ENCODE results near the gene LIN28B. TPM values are rescaled to one million over a fixed set of nuclear protein-coding genes. Genes with fewer than 3 reads are reported as not detected.

Gene LIN28B
- total and polyA plus RNA-seq, 4 donors = 2.8 TPM; not detected in 3

DNA sequence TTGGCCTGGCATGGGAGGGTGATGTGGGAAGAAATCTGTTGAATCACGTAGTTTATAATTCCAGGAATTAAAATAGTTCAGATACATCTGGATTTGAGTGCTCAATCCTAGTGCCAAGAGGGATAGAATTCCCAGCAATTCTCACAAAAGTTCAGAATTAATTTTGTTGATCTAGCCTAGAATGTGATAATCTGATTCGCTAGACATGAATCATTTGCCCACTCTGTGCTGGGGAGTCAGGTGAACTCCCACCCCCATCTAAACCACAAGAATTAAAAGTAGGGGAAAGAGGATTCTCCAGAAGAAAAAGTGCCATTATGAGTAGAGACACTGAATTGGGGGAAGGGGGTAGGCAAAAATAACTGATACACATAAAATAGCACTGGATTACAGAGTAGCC, 85.0 kb downstream of the LIN28B start:
- H3K9ac ChIP-seq (ENCODE audit: low read depth in 1 of 2, low read length in 2 of 2) = no peak overlapping the region
- H3K36me3 ChIP-seq (ENCODE audit: control insufficient read depth in 4 of 4, insufficient read depth in 3 of 4, low read depth in 1 of 4, low read length in 3 of 4) = no peaks in the 10 kb centered on the region
- DNase-seq (ENCODE audit: low spot score) = no peak
- TF ChIP-seq EGR1 (IDR thresholded peaks at IDR 0.05; ENCODE audit: low read depth in 2 of 2) (no peak), HNF4G (IDR thresholded peaks at IDR 0.05) (no peak), YY1 (IDR thresholded peaks at IDR 0.05) (no peak), NR2F2 (IDR thresholded peaks at IDR 0.05) (no peak), JUND (IDR thresholded peaks at IDR 0.05) (no peak), SP1 (IDR thresholded peaks at IDR 0.05) (no peak), HNF4A (conservative IDR thresholded peaks at IDR 0.05) (no peak), FOXA2 (IDR thresholded peaks at IDR 0.05) (no peak), FOXA1 (IDR thresholded peaks at IDR 0.05) (no peak), RAD21 (IDR thresholded peaks at IDR 0.05) (no peak), GABPA (IDR thresholded peaks at IDR 0.05 in 1 of 2, conservative IDR thresholded peaks at IDR 0.05 in 1 of 2) (no peak), RXRA (IDR thresholded peaks at IDR 0.05) (no peak), MAX (IDR thresholded peaks at IDR 0.05) (no peak)
- TF ChIP-seq, protein P1, sequence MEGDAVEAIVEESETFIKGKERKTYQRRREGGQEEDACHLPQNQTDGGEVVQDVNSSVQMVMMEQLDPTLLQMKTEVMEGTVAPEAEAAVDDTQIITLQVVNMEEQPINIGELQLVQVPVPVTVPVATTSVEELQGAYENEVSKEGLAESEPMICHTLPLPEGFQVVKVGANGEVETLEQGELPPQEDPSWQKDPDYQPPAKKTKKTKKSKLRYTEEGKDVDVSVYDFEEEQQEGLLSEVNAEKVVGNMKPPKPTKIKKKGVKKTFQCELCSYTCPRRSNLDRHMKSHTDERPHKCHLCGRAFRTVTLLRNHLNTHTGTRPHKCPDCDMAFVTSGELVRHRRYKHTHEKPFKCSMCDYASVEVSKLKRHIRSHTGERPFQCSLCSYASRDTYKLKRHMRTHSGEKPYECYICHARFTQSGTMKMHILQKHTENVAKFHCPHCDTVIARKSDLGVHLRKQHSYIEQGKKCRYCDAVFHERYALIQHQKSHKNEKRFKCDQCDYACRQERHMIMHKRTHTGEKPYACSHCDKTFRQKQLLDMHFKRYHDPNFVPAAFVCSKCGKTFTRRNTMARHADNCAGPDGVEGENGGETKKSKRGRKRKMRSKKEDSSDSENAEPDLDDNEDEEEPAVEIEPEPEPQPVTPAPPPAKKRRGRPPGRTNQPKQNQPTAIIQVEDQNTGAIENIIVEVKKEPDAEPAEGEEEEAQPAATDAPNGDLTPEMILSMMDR (IDR thresholded peaks at IDR 0.05; ENCODE audit: low read depth, low read length, missing input control) = no peak
- 83% methylated on average over 2 of the region's 2 CpGs for WGBS
- no peak overlapping the region for H3K27ac ChIP-seq (ENCODE audit: low read depth in 1 of 2, low read length in 2 of 2)
- peaks cover 0 to 2% (median 0%) of the 10 kb centered on the region in 4 donors for H3K27me3 ChIP-seq (ENCODE audit: control insufficient read depth in 4 of 4, insufficient read depth in 4 of 4, low read length in 3 of 4)
- no peaks in the 10 kb centered on the region for H3K4me1 ChIP-seq (ENCODE audit: control insufficient read depth in 4 of 4, insufficient read depth in 4 of 4, low read length in 3 of 4)
- H3K4me3 ChIP-seq (ENCODE audit: low read depth in 1 of 3, low read length in 3 of 3) = no peak overlapping the region
- H3K9me3 ChIP-seq (ENCODE audit: control insufficient read depth in 4 of 4, low read length in 3 of 4) = no peaks in the 10 kb centered on the region

- TF ChIP-seq FOXA1 (IDR thresholded peaks at IDR 0.05) (no peak), MAX (IDR thresholded peaks at IDR 0.05) (no peak), RAD21 (IDR thresholded peaks at IDR 0.05) (no peak), NR2F2 (IDR thresholded peaks at IDR 0.05) (no peak), HNF4G (IDR thresholded peaks at IDR 0.05) (no peak), TAF1 (conservative IDR thresholded peaks at IDR 0.05) (no peak), FOXA2 (IDR thresholded peaks at IDR 0.05) (no peak), EGR1 (IDR thresholded peaks at IDR 0.05; ENCODE audit: low read depth in 2 of 2) (no peak), YY1 (IDR thresholded peaks at IDR 0.05) (no peak), SP1 (IDR thresholded peaks at IDR 0.05) (no peak), JUND (IDR thresholded peaks at IDR 0.05) (no peak), RXRA (IDR thresholded peaks at IDR 0.05) (no peak), REST (IDR thresholded peaks at IDR 0.05) (no peak), HNF4A (conservative IDR thresholded peaks at IDR 0.05) (no peak), GABPA (IDR thresholded peaks at IDR 0.05 in 1 of 2, conservative IDR thresholded peaks at IDR 0.05 in 1 of 2) (no peak), ZBTB33 (IDR thresholded peaks at IDR 0.05) (no peak)
- TF ChIP-seq, protein P2, sequence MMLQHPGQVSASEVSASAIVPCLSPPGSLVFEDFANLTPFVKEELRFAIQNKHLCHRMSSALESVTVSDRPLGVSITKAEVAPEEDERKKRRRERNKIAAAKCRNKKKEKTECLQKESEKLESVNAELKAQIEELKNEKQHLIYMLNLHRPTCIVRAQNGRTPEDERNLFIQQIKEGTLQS (IDR thresholded peaks at IDR 0.05) = no peak
- TF ChIP-seq, protein P1 (IDR thresholded peaks at IDR 0.05; ENCODE audit: low read depth, low read length, missing input control) = no peak
- H3K36me3 ChIP-seq (ENCODE audit: control insufficient read depth in 4 of 4, insufficient read depth in 3 of 4, low read depth in 1 of 4, low read length in 3 of 4) = no peaks in the 10 kb centered on the region
- no peak for DNase-seq (ENCODE audit: low spot score)
Observed at GRCh38 chr6:105042648-105043047, 85.7 kb downstream of the LIN28B start.

More at GRCh38 chr6:105042648-105043047, 85.7 kb downstream of the LIN28B start:
- H3K27ac ChIP-seq (ENCODE audit: low read depth in 1 of 2, low read length in 2 of 2) = no peak overlapping the region
- no peaks in the 10 kb centered on the region for H3K4me1 ChIP-seq (ENCODE audit: control insufficient read depth in 4 of 4, insufficient read depth in 4 of 4, low read length in 3 of 4)
- H3K9me3 ChIP-seq (ENCODE audit: control insufficient read depth in 4 of 4, low read length in 3 of 4) = no peaks in the 10 kb centered on the region
- peaks cover 0 to 2% (median 0%) of the 10 kb centered on the region in 4 donors for H3K27me3 ChIP-seq (ENCODE audit: control insufficient read depth in 4 of 4, insufficient read depth in 4 of 4, low read length in 3 of 4)
- no peak overlapping the region for H3K9ac ChIP-seq (ENCODE audit: low read depth in 1 of 2, low read length in 2 of 2)
- no peak overlapping the region for H3K4me3 ChIP-seq (ENCODE audit: low read depth in 1 of 3, low read length in 3 of 3)
